HG02571 (cell line): Measurements from ENCODE around the gene MIA.
"Not testable (repeated sequence)": the region's sequence is repeated elsewhere in the genome, so short reads cannot be mapped to it uniquely, and the experiment has no call there.

Experiments
- ATAC-seq: cut with Tn5 transposase; IDR thresholded peaks from one replicate; pipeline ENCODE4 v1.9.1; 2021; ENCODE audit warnings: mild to moderate bottlenecking, moderate library complexity; ENCODE audit not compliant: unreplicated experiment

The MIA gene

GRCh38 chr19:40774916-40775631 lies at the start of gene MIA:
Gene MIA, plus strand, starts transcription at chr19:40775521. Its CDS starts 22 bp downstream, at chr19:40775543.
- ATAC-seq = no peak

DNA sequence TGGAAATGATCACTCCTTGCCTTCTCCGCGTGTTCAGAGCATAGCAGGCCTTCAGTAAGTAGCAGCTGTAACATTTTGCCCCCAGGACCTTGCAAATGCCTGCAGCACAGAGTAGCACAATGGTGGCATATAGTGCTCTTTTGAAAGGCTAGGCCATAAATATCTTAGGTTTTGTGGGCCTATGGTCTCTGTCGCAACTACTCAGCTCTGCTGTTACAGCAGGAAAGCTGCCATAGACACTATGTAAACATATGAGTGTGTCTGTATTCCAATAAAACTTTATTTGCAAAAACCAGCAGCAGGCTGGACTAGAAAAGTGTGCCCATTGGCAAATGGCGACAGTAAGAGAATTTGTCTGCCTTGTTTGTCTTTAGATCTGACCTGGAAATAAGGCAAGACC lies 49.0 kb upstream of the MIA start:
- ATAC-seq = no peak

DNA sequence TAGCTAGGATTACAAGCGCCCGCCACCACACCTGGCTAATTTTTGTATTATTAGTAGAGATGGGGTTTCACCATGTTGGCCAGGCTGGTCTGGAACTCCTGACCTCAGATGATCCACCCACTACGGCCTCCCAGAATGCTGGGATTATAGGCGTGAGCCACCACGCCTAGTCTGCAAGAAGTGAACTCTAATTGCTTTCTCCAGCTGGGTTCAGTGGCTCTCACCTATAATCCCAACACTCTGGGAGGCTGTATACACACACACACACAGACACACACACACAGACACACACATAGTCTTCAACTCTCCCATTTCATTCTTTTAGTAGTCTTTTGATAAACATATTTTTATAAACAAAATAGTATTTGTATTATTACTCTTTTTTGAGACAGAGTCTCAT lies 45.3 kb upstream of the MIA start:
- ATAC-seq = not testable (repeated sequence)

DNA sequence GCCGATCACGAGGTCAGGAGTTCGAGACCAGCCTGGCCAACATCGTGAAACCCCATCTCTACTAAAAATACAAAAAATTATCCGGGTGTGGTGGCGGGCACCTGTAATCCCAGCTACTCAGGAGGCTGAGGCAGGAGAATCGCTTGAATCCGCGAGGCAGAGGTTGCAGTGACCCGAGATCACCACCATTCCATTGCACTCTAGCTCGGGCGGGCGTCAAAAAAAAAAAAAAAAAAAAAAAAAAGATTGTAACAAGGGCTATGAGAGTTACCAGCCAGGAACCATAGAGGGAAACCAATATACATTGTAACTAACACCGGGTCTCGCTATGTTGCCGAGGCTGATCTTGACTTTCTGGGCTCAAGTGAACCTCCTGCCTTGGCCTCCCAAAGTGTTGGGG lies 43.0 kb upstream of the MIA start:
- not testable (repeated sequence) for ATAC-seq

DNA sequence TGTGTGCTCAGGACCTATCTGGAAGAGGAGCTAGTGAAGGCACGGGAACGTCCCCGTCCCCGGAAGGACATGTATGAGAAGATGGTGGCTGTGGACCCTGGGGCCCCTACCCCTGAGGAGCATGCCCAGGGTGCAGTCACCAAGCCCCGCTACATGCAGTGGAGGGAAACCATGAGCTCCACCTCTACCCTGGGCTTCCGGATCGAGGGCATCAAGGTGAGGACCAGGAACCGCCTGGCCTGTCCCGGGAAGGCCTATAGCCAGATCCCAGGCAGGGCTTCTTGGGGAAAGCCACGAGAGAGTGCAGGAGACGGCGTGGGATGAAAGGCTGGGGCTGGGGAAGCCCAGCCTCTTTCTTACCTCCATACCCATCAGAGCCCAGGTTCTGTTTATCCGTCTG lies 42.2 kb upstream of the MIA start:
- no peak for ATAC-seq

DNA sequence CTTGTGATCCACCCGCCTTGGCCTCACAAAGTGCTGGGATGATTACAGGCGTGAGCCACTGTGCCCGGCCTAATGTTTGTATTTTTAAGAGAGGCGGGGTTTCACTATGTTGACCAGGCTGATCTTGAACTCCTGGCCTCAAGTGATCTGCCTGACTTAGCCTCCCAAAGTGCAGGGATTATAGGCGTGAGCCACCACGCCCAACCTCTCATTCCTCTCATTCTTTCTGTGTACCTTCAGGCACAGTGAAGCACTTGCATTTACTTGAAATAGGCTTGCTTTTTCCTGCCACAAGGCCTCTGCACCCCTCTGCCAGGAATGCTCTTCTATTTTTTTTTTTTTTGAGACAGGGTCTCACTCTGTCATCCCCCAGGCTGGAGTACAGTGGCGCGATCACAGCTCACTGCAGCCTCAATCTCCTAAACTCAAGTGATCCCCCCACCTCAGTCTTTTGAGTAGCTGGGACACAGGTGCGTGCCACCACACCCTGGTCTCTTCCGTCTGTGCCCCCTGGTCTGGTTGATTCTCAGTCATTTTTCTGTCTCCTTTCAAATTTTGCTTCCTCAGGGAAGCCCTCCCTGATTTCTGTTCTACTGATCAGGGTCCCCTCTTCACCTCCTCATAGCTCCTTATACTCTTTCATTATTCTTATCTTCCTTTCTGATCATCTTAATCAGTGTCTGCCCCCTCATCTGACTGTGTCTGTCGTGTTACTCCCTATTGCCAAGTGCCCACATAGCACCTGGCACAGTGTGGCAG lies 40.1 kb upstream of the MIA start:
- no peak for ATAC-seq

DNA sequence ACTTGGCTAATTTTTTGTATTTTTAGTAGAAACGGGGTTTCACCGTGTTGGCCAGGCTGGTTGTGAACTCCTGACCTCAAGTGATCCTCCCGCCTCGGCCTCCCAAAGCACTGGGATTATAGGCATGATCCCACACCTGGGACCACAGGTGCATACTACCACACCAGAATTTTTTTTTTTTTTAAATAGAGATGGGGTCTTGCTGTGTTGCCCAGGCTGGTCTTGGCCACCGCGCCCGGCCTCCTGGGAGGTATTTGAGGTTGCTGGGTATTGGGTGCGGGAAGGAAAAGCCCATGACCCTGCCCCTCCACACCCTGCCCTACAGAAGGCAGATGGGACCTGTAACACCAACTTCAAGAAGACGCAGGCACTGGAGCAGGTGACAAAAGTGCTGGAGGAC lies 38.7 kb upstream of the MIA start:
- no peak for ATAC-seq

GRCh38 chr19:40737102-40737644 lies 38.1 kb upstream of the MIA start:
- ATAC-seq = no peak

- ATAC-seq = no peak
These were observed 36.1 kb upstream of the MIA start for GRCh38 chr19:40739030-40739839.

DNA sequence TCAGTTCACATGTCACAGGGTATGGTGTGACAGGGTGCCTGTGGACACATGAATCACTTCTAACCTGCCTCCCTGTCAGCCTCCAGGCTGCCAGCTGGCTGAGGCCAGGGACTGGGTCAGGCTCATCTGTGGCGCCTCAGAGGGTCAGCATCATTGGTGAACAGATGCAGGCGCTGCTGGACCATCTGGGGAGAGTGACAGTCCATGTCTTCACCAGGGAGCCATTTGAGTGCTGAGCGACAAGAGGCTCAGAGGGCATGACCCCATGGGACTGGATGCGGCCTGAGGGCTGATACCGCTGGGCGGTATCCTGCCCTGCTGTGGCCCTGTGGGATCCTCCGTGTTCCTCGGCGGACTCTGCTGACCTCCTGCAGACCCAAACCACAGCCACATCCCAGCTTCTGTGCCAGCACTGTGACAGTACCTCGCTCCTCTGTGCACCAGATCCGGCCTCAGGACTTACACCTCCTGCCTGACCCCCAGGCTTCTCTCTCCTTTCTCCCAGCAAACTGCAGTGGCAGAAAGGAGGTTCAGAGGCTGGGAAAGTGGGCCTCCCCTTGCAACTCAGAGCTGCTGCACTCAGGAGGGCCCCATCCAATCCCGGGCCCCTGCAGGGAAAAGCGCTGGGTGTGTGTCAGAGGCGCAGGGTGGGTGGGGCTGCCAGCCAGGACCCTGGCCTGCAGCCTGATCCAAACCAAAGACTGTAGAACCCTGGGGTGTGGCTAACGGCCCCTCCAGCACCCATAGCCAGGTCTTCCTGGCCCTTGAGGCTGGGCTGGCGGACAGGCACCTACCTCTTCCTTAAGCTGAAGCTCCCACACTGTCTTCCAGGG lies 35.2 kb upstream of the MIA start:
- ATAC-seq = no peak

DNA sequence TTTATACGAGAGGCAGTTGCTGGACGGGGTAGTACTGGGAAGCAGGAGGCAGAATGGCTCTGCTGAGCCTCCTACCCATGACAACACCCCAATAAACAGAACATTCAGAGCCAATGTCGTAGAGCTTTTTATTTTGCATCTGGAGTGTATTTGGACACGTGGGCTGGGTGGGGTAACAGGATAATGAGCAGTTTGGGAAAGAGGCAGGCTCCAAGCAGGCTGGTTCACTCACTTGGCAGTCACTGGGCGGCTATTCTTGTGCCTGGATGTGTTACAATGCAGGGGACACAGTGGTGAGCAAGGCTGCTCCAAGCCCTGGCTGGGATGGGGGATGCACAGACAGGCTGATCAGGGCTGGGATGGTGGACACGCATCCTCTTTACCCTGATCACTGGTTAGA lies 34.6 kb upstream of the MIA start:
- no peak for ATAC-seq

- ATAC-seq = no peak
These were observed 33.6 kb upstream of the MIA start for GRCh38 chr19:40741527-40742390.

GRCh38 chr19:40742477-40742876 lies 32.8 kb upstream of the MIA start:
- ATAC-seq = no peak

DNA sequence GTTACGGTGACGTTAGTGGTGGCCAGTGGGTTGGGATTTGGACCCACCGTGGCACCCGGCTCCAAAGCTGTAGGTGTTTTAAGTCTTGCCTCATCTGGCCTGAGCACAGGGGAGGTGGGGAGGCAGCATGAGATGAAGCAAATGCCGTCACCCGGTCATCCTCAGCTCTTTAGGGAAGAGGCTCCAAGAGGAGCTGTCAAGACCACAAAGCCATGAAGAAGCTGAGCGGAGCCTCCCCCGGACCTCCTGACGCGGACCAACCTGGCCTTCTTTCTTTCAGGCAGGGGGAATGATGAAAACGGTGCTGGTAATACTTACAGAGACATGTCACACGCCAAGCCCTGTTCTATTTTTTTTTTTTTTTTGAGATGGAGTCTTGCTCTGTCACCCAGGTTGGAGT lies 32.4 kb upstream of the MIA start:
- ATAC-seq = no peak

DNA sequence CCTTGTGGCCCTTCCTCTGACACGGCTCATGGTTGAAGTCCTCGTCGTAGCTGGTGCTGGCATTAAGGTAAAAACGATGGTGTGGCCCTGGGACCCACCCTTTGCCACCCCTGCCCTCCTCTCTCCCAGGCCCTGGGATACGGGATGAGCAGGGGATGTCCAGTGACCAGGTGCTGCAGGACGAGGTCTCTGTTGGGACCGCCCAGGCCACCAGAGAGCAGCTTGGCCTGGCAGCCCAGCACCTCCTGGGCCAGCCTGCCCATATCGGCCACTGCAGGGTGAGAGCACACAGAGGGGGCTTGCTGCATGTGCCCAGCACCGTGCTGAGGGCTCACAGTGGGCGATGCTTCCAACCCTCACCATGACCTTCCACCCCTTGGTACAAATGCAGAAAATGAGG lies 31.4 kb upstream of the MIA start:
- ATAC-seq = no peak

DNA sequence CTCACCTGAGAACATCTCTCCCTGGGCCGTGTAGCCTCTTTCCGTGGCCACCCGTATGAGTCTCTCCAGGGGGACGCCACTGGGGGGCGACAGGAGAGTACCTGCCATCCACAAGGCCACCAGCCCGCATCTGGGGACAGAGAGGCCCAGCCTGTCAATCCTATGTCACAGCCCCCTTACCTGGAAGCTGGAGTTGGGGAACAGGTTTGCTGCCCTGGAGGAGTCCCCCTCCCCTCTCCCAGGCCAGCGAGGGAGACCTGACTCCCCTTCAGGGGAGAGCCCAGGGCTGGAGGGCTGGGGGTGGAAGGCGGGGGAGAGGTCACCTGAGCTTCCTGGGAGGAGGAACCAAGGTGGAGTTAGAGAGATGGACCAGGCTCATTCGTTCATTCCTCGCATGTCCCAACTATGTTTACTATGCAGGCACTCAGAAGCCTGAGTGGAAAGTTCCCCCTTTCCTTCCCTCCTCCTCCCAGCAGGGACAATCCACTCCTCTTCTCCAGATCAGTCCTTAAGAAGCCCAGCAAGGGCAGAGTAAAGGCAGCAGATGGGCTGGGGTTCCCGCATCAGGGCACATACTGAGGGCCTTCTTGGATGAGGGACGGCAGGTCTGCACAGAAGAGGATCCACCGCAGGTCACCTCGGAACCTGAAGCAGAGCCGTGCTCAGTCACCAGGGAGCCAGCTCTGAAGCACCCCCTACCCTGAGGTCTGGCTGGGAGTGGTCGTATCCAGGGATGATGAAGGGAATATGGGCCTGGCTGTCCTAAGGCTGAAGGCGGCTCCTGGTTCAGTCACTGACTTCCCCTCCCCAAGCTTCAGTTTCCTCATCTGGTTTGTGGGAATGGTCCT lies 30.5 kb upstream of the MIA start:
- ATAC-seq = no peak

- no peak for ATAC-seq
These were observed 29.9 kb upstream of the MIA start for GRCh38 chr19:40745402-40745780.

GRCh38 chr19:40747536-40747935 lies 27.8 kb upstream of the MIA start:
- no peak for ATAC-seq
